GM21737 (cell line): ENCODE results near the gene EBF3.

ENCODE experiments used
- ATAC-seq: cut with Tn5 transposase; IDR thresholded peaks from one replicate; pipeline ENCODE4 v1.9.1; 2021; ENCODE audit warnings: mild to moderate bottlenecking, moderate library complexity; ENCODE audit not compliant: unreplicated experiment

EBF3 gene

GRCh38 chr10:129855836-129856563, 108.1 kb downstream of the EBF3 start:
- no peak for ATAC-seq

GRCh38 chr10:129854796-129855705, 109.0 kb downstream of the EBF3 start:
- no peak for ATAC-seq

GRCh38 chr10:129854158-129854557, 109.9 kb downstream of the EBF3 start:
- no peak for ATAC-seq

GRCh38 chr10:129853562-129853903, 110.5 kb downstream of the EBF3 start:
- ATAC-seq, result no peak

- no peak for ATAC-seq
Measured at GRCh38 chr10:129852829-129853561, 111.1 kb downstream of the EBF3 start.

- no peak for ATAC-seq
Measured at GRCh38 chr10:129851941-129852640, 112.0 kb downstream of the EBF3 start.

GRCh38 chr10:129850790-129851189, 113.3 kb downstream of the EBF3 start:
- ATAC-seq, result no peak

- ATAC-seq, result no peak
Measured at GRCh38 chr10:129850316-129850715, 113.8 kb downstream of the EBF3 start.

- ATAC-seq, result no peak
Measured at GRCh38 chr10:129849853-129850252, 114.2 kb downstream of the EBF3 start.

- no peak for ATAC-seq
Measured at GRCh38 chr10:129849452-129849750, 114.7 kb downstream of the EBF3 start.

GRCh38 chr10:129848696-129849451, 115.2 kb downstream of the EBF3 start:
- no peak for ATAC-seq

GRCh38 chr10:129847741-129848483, 116.2 kb downstream of the EBF3 start:
- no peak for ATAC-seq

GRCh38 chr10:129846991-129847391, 117.1 kb downstream of the EBF3 start:
- no peak for ATAC-seq

- no peak for ATAC-seq
Measured at GRCh38 chr10:129845111-129845753, 118.8 kb downstream of the EBF3 start.

- no peak for ATAC-seq
Measured at GRCh38 chr10:129844216-129844766, 119.8 kb downstream of the EBF3 start.

- ATAC-seq, result no peak
Measured at GRCh38 chr10:129843702-129844101, 120.4 kb downstream of the EBF3 start.

- no peak for ATAC-seq
Measured at GRCh38 chr10:129843131-129843541, 120.9 kb downstream of the EBF3 start.

- no peak for ATAC-seq
Measured at GRCh38 chr10:129842031-129842430, 122.0 kb downstream of the EBF3 start.

GRCh38 chr10:129841590-129841989, 122.5 kb downstream of the EBF3 start:
- ATAC-seq, result no peak
